ENCODE measurements around the gene PLEKHA5. TPM values are rescaled to one million over a fixed set of nuclear protein-coding genes. Genes with fewer than 3 reads are reported as not detected.
"Not testable (repeated sequence)": the region's sequence is repeated elsewhere in the genome, so short reads cannot be mapped to it uniquely, and the experiment has no call there.

Gene PLEKHA5
- total RNA-seq, 4 donors from 2014 or later: 34.7 to 59.4 (median 41.7) TPM

DNA sequence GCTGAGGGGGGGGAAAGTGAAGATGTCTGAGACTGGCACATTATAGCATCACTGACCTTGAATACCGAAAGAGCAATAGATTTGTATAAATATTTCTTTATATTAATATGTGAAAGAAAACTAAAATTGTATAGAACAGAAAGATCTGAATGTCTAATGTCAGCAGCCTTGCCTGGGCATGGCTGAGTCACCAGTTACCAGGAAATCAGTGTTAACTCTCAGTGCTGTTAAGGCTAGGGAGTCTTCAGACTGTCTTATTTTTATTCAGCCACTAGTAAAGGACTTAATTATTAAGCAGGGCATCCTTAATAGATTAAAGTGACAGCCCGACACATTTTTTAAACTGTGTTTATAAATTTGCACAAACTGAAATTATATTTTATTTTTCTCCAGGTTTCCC lies 186.9 kb downstream of the PLEKHA5 start:
- H3K36me3 ChIP-seq: no peaks in the 10 kb centered on the region
- DNase-seq: no peak
- H3K27me3 ChIP-seq: no peaks in the 10 kb centered on the region
- no peak overlapping the region for H3K27ac ChIP-seq
- no peaks in the 10 kb centered on the region for H3K9me3 ChIP-seq
- H3K4me3 ChIP-seq: no peak overlapping the region
- no peaks in the 10 kb centered on the region for H3K4me1 ChIP-seq
- TF ChIP-seq POLR2A (IDR thresholded peaks at IDR 0.05): no peak
- TF ChIP-seq, protein P1, sequence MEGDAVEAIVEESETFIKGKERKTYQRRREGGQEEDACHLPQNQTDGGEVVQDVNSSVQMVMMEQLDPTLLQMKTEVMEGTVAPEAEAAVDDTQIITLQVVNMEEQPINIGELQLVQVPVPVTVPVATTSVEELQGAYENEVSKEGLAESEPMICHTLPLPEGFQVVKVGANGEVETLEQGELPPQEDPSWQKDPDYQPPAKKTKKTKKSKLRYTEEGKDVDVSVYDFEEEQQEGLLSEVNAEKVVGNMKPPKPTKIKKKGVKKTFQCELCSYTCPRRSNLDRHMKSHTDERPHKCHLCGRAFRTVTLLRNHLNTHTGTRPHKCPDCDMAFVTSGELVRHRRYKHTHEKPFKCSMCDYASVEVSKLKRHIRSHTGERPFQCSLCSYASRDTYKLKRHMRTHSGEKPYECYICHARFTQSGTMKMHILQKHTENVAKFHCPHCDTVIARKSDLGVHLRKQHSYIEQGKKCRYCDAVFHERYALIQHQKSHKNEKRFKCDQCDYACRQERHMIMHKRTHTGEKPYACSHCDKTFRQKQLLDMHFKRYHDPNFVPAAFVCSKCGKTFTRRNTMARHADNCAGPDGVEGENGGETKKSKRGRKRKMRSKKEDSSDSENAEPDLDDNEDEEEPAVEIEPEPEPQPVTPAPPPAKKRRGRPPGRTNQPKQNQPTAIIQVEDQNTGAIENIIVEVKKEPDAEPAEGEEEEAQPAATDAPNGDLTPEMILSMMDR (IDR thresholded peaks at IDR 0.05): no peak

DNA sequence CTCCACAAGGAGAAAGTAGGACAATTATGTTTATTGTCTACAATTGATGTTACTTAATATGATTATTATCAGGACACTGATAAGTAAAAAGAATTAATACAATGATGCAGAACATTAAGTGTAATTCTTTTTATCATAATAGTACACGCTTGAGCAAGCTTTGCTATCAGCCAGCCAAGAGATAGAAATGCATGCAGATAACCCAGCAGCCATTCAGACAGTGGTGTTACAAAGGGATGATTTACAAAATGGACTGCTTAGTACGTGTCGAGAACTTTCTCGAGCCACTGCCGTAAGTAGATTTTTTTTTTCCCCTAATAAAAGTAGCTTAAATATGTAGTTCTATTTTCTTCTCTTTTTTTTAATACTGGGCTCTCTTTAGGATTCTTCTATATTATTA lies 192.8 kb downstream of the PLEKHA5 start:
- Histone ChIP-seq H3K4me3 (no peak overlapping the region), H3K36me3 (peaks cover 0 to 22% (median 0%) of the 10 kb centered on the region in 3 donors), H3K9me3 (no peaks in the 10 kb centered on the region), H3K27me3 (no peaks in the 10 kb centered on the region), H3K27ac (no peak overlapping the region), H3K4me1 (no peaks in the 10 kb centered on the region)
- TF ChIP-seq, protein P1 (IDR thresholded peaks at IDR 0.05): no peak
- no peak for TF ChIP-seq POLR2A (IDR thresholded peaks at IDR 0.05)
- DNase-seq: no peak

DNA sequence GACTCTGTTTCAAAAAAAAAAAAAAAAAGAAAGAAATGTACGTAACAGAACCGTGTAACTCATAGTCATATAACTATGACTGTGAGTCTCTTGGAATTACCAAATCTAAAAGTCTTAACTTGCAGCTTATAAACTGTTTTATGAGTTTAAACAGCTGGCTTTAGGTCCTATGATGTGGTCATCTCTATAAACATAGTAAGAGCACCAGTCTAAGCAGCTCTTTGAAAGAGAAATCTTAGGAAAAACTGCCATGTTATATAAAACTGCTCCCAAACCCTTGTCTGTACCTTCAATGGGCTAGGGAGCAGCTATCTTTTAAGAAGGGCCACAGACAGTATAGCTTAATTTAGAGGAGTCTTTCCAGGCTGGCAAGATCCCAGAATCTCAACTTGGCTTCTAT lies 194.3 kb downstream of the PLEKHA5 start:
- Histone ChIP-seq H3K27ac (no peak overlapping the region), H3K4me3 (no peak overlapping the region), H3K4me1 (no peaks in the 10 kb centered on the region), H3K36me3 (peaks cover 0 to 22% (median 0%) of the 10 kb centered on the region in 3 donors), H3K27me3 (no peaks in the 10 kb centered on the region), H3K9me3 (no peaks in the 10 kb centered on the region)
- DNase-seq: no peak
- no peak for TF ChIP-seq POLR2A (IDR thresholded peaks at IDR 0.05)
- TF ChIP-seq, protein P1 (IDR thresholded peaks at IDR 0.05): no peak

DNA sequence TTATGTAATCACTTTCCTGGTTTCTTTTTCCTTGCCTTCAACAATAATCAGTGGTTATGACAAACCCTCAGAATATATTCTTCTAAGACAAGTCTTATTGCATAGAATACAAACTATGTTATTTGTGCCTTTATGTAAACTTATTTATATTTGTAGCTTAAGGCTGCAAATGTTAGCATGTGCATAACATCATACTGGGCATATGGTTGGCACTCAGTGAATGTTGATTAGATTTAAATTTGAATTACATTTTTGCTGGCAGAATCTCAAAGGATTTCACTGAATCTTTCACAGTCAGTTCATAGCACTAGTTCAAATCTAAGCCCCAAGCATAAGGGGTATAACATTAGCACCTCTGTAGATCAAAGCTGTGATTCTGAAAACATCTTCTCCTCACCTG lies 196.6 kb downstream of the PLEKHA5 start:
- no peak overlapping the region for H3K27ac ChIP-seq
- no peaks in the 10 kb centered on the region for H3K4me1 ChIP-seq
- peaks cover 0 to 22% (median 0%) of the 10 kb centered on the region in 3 donors for H3K36me3 ChIP-seq
- no peaks in the 10 kb centered on the region for H3K27me3 ChIP-seq
- no peaks in the 10 kb centered on the region for H3K9me3 ChIP-seq
- TF ChIP-seq POLR2A (IDR thresholded peaks at IDR 0.05): no peak
- TF ChIP-seq, protein P1 (IDR thresholded peaks at IDR 0.05): no peak
- no peak overlapping the region for H3K4me3 ChIP-seq
- DNase-seq: no peak

DNA sequence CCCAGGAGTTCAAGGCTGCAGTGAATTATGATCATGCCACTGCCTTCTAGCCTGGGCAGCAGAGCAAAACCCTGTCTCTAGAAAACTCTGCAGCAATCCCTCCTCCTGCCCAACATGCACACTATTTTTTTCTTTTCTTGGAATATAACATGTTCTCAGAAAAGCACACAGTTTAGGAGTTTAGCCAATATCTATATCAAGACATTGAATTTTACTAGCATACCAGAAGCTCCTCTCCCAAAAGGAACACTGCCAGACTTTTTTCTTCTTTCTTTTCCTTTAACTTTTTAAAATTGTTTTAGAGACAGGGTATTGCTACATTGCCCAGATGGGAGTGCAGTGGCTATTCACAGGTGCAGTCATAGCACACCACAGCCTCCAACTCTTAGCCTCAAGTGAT lies 202.7 kb downstream of the PLEKHA5 start:
- no peaks in the 10 kb centered on the region for H3K27me3 ChIP-seq
- no peaks in the 10 kb centered on the region for H3K4me1 ChIP-seq
- H3K4me3 ChIP-seq: no peak overlapping the region
- TF ChIP-seq POLR2A (IDR thresholded peaks at IDR 0.05): no peak
- TF ChIP-seq, protein P1 (IDR thresholded peaks at IDR 0.05): no peak
- H3K27ac ChIP-seq: no peak overlapping the region
- DNase-seq: no peak
- no peaks in the 10 kb centered on the region for H3K9me3 ChIP-seq
- peaks cover 0 to 19% (median 0%) of the 10 kb centered on the region in 3 donors for H3K36me3 ChIP-seq

DNA sequence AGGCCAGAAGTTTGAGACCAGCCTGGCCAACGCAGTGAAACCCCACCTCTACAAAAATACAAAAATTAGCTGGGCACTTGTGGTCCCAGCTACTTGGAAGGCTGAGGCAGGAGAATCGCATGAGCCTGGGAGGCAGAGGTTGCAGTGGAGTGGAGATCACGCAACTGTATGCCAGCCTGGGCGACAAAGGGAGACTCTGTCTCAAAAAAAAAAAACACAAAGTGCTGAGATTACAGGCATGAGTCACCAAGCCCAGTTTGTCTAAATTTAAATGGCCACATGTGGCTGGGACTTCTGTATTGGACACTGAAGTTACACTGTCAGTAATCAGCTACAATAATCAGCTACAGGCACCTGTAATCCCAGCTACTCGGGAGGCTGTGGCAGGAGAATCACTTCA lies 208.9 kb downstream of the PLEKHA5 start:
- no peaks in the 10 kb centered on the region for H3K9me3 ChIP-seq
- no peak overlapping the region for H3K4me3 ChIP-seq
- H3K4me1 ChIP-seq: no peaks in the 10 kb centered on the region
- no peaks in the 10 kb centered on the region for H3K27me3 ChIP-seq
- H3K27ac ChIP-seq: no peak overlapping the region
- peaks cover 0 to 35% (median 0%) of the 10 kb centered on the region in 3 donors for H3K36me3 ChIP-seq
- no peak for DNase-seq
- TF ChIP-seq, protein P1 (IDR thresholded peaks at IDR 0.05): no peak
- no peak for TF ChIP-seq POLR2A (IDR thresholded peaks at IDR 0.05)

DNA sequence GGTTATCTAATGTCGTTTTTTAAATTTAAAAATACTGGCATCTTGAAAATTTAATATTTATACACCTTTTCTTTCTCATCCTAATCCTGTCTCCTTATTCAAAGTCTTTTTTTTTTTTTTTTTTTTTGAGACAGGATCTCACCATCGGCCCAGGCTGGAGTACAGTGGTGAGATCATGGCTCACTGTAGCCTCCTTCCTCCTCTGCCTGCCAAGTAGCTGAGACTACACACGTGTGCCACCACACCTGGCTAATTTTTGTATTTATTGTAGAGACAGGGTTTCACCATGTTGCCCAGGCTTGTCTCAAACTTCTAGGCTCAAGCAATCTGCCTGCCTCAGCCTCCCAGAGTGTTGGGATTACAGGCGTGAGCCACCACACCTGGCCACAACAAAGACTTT lies 221.3 kb downstream of the PLEKHA5 start:
- not testable (repeated sequence) for DNase-seq, H3K4me3 ChIP-seq, H3K4me1 ChIP-seq, H3K27me3 ChIP-seq, H3K9me3 ChIP-seq, H3K27ac ChIP-seq
- peaks cover 0 to 40% (median 0%) of the 10 kb centered on the region in 3 donors for H3K36me3 ChIP-seq

All from Peyer's patch (tissue), 4 donors.